NB4 (cell line): ENCODE results near the gene STK39.

Experiments used
- CTCF ChIP-seq: IDR thresholded peaks from one replicate; pipeline ENCODE4 v1.5.1; 2012; ENCODE audit warnings: low read depth, low read length
- MAX ChIP-seq: IDR thresholded peaks from 2 replicates; pipeline ENCODE4 v1.6.1; 2011; ENCODE audit warnings: low read depth, low read length

- no peak for TF ChIP-seq CTCF
- TF ChIP-seq MAX, result no peak
Observed at GRCh38 chr2:168201584-168202116, 45.7 kb downstream of the STK39 start.
